Neural cell (in vitro differentiated cells): ENCODE data around the gene TMEM273. TPM values are rescaled to one million over a fixed set of nuclear protein-coding genes. Genes with fewer than 3 reads are reported as not detected.

Experiments used
- H2AFZ ChIP-seq: fragments of 200-600, 300-800 bp; sonication (generic), shearing (Covaris generic); 2 replicates; pipeline ENCODE4 v1.6.0; 2014; ENCODE audit warnings: low read depth, mild to moderate bottlenecking, antibody characterized with exemption, low read length, moderate library complexity
- H3F3A ChIP-seq: fragments of 200-600 bp; shearing (Covaris generic); 2 replicates; pipeline ENCODE4 v1.6.1; 2016; ENCODE audit warnings: mild to moderate bottlenecking, moderate library complexity, mixed read lengths, antibody characterized with exemption, low read length; ENCODE audit not compliant: insufficient read depth, poor library complexity, severe bottlenecking
- H3K27ac ChIP-seq: fragments of 200-600, 300-800 bp; sonication (generic), shearing (Covaris generic); 2 replicates; pipeline ENCODE4 v1.5.1; 2014; ENCODE audit warnings: mild to moderate bottlenecking, low read length, moderate library complexity
- H3K27me3 ChIP-seq: fragments of 300-800, 200-600 bp; sonication (generic), shearing (Covaris generic); 2 replicates; pipeline ENCODE4 v1.6.0; 2014; ENCODE audit warnings: mild to moderate bottlenecking, low read depth, low read length, moderate library complexity; ENCODE audit not compliant: insufficient read depth
- H3K36me3 ChIP-seq: fragments of 300-800, 200-600 bp; sonication (generic), shearing (Covaris generic); 2 replicates; pipeline ENCODE4 v1.5.1; 2014; ENCODE audit warnings: mild to moderate bottlenecking, antibody characterized with exemption, low read length, moderate library complexity; ENCODE audit not compliant: insufficient read depth
- H3K4me2 ChIP-seq: fragments of 300-800, 200-600 bp; sonication (generic), shearing (Covaris generic); 2 replicates; pipeline ENCODE4 v1.6.0; 2014; ENCODE audit warnings: mild to moderate bottlenecking, low read length
- H3K4me3 ChIP-seq: fragments of 300-800, 200-600 bp; sonication (generic), shearing (Covaris generic); 2 replicates; pipeline ENCODE4 v1.5.1; 2014; ENCODE audit warnings: mild to moderate bottlenecking, low read length, moderate library complexity
- H3K79me2 ChIP-seq: fragments of 200-600 bp; shearing (Covaris generic); replicated peaks from 2 replicates; pipeline ENCODE4 v1.6.0; 2014; ENCODE audit warnings: mild to moderate bottlenecking, low read length, moderate library complexity; ENCODE audit not compliant: insufficient read depth
- H3K9ac ChIP-seq: fragments of 300-800, 200-600 bp; sonication (generic), shearing (Covaris generic); 2 replicates; pipeline ENCODE4 v1.6.1; 2016; ENCODE audit warnings: mild to moderate bottlenecking, low read length, mixed read lengths
- H3K9me2 ChIP-seq: fragments of 200-600 bp; shearing (Covaris generic); 2 replicates; pipeline ENCODE4 v1.6.1; 2016; ENCODE audit warnings: mild to moderate bottlenecking, low read length, mixed read lengths; ENCODE audit not compliant: insufficient read depth
- H3K9me3 ChIP-seq: fragments of 200-600, 300-800 bp; sonication (generic), shearing (Covaris generic); 2 replicates; pipeline ENCODE4 v1.6.1; 2016; ENCODE audit warnings: mild to moderate bottlenecking, mixed run types, low read length, moderate library complexity, mixed read lengths
- H4K20me1 ChIP-seq: fragments of 200-600 bp; shearing (Covaris generic); 2 replicates; pipeline ENCODE4 v1.6.1; 2016; ENCODE audit warnings: mild to moderate bottlenecking, mixed run types; ENCODE audit not compliant: insufficient read depth
- EZH2 ChIP-seq: fragments of 200-600, 300-800 bp; shearing (Covaris generic), sonication (generic); IDR thresholded peaks from 2 replicates; pipeline ENCODE4 v1.6.1; 2014; ENCODE audit warnings: antibody characterized with exemption, low read length, borderline replicate concordance, mild to moderate bottlenecking; ENCODE audit not compliant: insufficient read depth, poor library complexity, severe bottlenecking
- MXI1 ChIP-seq: fragments of 450-650 bp; conservative IDR thresholded peaks from 2 replicates; pipeline ENCODE4 v1.6.1; 2014; ENCODE audit warnings: antibody characterized with exemption, mild to moderate bottlenecking; ENCODE audit not compliant: poor library complexity, severe bottlenecking
- POLR2AphosphoS5 ChIP-seq: IDR thresholded peaks from 2 replicates; pipeline ENCODE4 v1.6.1; 2012
- RAD21 ChIP-seq: fragments of 450-650 bp; conservative IDR thresholded peaks from 2 replicates; pipeline ENCODE4 v1.6.1; 2014; ENCODE audit warnings: antibody characterized with exemption, mild to moderate bottlenecking, moderate library complexity
- TAF1 ChIP-seq: IDR thresholded peaks from 2 replicates; pipeline ENCODE4 v1.6.1; 2012; ENCODE audit warnings: low read depth
- polyA plus RNA-seq: library from polyadenylated mRNA; depleted of rRNA; stranded (reverse); fragments of >200 nt; gene quantifications from 2 replicates; pipeline ENCODE4 v1.2.3, GENCODE V29; 2014
- TF ChIP-seq, protein P1 (sequence below): fragments of 450-650 bp; IDR thresholded peaks from 2 replicates; pipeline ENCODE4 v1.5.1; 2014; ENCODE audit warnings: antibody characterized with exemption, mild to moderate bottlenecking, moderate library complexity; ENCODE audit not compliant: poor library complexity, severe bottlenecking
- TF ChIP-seq, protein P2 (sequence below): IDR thresholded peaks from 2 replicates; pipeline ENCODE4 v1.6.1; 2012; ENCODE audit warnings: borderline replicate concordance

The TMEM273 gene
- polyA plus RNA-seq, 1 donor from 2014 or later: not detected

DNA sequence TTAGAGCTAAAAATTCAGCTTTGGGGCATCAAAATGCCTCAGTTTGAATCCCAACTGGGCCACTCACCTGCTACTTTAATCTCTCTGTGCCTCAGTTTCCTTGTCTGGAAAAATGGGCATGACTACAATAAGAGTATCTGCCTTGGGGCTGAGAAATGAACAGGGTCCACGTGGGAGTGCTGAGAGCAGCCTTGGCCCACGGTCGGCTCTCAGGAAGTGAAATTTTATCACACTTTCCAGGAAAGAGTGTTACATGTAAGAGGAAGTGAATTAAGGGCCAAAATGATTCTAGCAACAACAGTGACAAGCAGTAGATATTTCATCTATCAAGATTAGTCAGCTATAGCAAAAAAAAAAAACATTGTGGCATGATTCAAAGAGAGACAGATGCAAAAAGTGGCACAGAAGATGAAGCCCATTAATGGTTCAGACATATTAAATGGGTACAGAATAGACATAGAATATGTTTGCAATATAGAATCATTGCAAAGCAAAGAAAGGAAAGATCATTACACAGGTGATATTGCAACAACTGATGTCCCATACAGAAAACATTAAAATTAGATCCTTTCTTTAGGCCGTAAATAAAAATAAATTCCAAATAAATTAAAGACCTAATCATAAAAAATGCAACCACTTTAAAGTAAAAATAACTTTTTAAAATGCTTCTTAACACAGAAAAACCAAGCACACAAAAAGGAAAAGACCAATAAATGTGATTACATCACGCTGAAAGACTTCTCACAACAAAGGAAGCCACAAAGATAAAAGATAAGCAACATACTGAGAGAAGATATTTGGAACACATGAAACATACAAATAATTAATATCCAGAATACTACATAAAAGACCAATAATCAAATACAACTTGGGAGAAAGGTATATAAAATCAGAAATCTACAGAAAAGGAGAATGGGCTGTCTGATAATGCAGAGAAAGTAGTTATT, 4.3 kb downstream of the TMEM273 start:
- H3K4me2 ChIP-seq: no peak overlapping the region
- H3K4me3 ChIP-seq: no peak overlapping the region
- no peak overlapping the region for H2AFZ ChIP-seq
- H3K9me3 ChIP-seq: no peaks in the 10 kb centered on the region
- no peaks in the 10 kb centered on the region for H3K36me3 ChIP-seq
- H3K9ac ChIP-seq: no peak overlapping the region
- H3F3A ChIP-seq: no peaks in the 10 kb centered on the region
- H3K9me2 ChIP-seq: no peaks in the 10 kb centered on the region
- no peaks in the 10 kb centered on the region for H3K79me2 ChIP-seq
- H3K27me3 ChIP-seq: no peaks in the 10 kb centered on the region
- TF ChIP-seq TAF1: no peak
- TF ChIP-seq, protein P1, sequence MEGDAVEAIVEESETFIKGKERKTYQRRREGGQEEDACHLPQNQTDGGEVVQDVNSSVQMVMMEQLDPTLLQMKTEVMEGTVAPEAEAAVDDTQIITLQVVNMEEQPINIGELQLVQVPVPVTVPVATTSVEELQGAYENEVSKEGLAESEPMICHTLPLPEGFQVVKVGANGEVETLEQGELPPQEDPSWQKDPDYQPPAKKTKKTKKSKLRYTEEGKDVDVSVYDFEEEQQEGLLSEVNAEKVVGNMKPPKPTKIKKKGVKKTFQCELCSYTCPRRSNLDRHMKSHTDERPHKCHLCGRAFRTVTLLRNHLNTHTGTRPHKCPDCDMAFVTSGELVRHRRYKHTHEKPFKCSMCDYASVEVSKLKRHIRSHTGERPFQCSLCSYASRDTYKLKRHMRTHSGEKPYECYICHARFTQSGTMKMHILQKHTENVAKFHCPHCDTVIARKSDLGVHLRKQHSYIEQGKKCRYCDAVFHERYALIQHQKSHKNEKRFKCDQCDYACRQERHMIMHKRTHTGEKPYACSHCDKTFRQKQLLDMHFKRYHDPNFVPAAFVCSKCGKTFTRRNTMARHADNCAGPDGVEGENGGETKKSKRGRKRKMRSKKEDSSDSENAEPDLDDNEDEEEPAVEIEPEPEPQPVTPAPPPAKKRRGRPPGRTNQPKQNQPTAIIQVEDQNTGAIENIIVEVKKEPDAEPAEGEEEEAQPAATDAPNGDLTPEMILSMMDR: no peak
- TF ChIP-seq, protein P2, sequence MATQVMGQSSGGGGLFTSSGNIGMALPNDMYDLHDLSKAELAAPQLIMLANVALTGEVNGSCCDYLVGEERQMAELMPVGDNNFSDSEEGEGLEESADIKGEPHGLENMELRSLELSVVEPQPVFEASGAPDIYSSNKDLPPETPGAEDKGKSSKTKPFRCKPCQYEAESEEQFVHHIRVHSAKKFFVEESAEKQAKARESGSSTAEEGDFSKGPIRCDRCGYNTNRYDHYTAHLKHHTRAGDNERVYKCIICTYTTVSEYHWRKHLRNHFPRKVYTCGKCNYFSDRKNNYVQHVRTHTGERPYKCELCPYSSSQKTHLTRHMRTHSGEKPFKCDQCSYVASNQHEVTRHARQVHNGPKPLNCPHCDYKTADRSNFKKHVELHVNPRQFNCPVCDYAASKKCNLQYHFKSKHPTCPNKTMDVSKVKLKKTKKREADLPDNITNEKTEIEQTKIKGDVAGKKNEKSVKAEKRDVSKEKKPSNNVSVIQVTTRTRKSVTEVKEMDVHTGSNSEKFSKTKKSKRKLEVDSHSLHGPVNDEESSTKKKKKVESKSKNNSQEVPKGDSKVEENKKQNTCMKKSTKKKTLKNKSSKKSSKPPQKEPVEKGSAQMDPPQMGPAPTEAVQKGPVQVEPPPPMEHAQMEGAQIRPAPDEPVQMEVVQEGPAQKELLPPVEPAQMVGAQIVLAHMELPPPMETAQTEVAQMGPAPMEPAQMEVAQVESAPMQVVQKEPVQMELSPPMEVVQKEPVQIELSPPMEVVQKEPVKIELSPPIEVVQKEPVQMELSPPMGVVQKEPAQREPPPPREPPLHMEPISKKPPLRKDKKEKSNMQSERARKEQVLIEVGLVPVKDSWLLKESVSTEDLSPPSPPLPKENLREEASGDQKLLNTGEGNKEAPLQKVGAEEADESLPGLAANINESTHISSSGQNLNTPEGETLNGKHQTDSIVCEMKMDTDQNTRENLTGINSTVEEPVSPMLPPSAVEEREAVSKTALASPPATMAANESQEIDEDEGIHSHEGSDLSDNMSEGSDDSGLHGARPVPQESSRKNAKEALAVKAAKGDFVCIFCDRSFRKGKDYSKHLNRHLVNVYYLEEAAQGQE: no peak
- no peak for TF ChIP-seq RAD21
- no peak for TF ChIP-seq EZH2
- no peak for TF ChIP-seq POLR2AphosphoS5
- no peaks in the 10 kb centered on the region for H4K20me1 ChIP-seq
- no peak overlapping the region for H3K27ac ChIP-seq

DNA sequence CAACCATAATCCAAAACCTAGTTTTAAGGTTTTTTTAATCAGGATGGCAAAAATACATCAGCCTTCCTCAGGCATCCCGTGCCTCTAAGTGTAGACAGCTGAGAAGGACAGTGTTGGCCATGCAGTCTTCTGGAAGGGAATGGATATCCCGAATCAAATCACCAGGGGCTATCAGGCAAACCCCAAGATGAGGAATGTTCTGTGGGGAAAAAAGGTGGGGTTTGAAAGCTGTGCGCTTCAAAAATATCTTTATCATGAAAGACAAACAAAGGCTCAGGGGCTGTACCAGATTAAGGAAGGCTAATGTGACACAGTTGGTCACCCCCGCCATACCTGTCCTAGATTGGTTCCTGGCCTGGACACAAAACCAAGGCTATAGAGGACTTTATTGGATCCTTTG, 5.4 kb downstream of the TMEM273 start:
- TF ChIP-seq, protein P2: no peak
- no peak for TF ChIP-seq POLR2AphosphoS5
- TF ChIP-seq, protein P1: no peak
- TF ChIP-seq MXI1: no peak
- H2AFZ ChIP-seq: no peak overlapping the region
- no peak overlapping the region for H3K4me2 ChIP-seq
- H4K20me1 ChIP-seq: no peaks in the 10 kb centered on the region
- H3K4me3 ChIP-seq: no peak overlapping the region
- no peak overlapping the region for H3K9ac ChIP-seq
- no peak overlapping the region for H3K27ac ChIP-seq
- no peaks in the 10 kb centered on the region for H3K27me3 ChIP-seq
- no peaks in the 10 kb centered on the region for H3K9me2 ChIP-seq
- H3F3A ChIP-seq: no peaks in the 10 kb centered on the region
- no peaks in the 10 kb centered on the region for H3K9me3 ChIP-seq
- no peaks in the 10 kb centered on the region for H3K79me2 ChIP-seq
- H3K36me3 ChIP-seq: no peaks in the 10 kb centered on the region
